CD4-positive, alpha-beta T cell treated with Interferon alpha-2 for 1 hour (primary cell): ENCODE results near the gene MAPKAP1.

ENCODE experiments used
- DNase-seq, 2 donors: peaks; one replicate each; pipeline ENCODE4 v3.0.0-alpha.2; 2020 to 2022

The MAPKAP1 gene

GRCh38 chr9:125529589-125530515 lies 177.2 kb downstream of the MAPKAP1 start:
- no peak for DNase-seq

GRCh38 chr9:125529107-125529506 lies 177.9 kb downstream of the MAPKAP1 start:
- no peak for DNase-seq

DNA sequence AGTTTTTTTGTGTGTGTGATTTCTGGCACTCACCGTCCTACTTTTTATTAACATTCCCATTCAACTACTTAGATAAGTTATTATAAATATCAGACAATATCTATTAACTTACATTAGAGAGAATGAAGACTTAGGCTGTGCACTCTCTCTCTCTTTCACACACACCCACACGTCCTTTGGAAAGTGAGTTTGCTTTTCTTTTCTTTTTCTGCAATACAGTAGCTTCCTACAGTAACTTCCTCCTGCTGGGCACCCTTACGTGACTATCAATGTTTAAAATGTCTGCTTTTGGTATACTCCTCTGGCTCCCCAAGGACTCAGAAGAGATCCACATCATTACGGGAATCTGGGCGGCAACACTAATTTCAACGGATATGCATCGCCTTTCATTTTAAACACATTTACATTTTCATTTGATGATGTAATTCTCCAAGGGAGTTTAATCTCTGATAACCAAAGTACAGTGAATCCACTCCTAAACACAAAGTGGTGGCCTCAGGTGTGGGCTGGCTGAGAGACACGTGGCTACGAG lies 179.5 kb downstream of the MAPKAP1 start:
- DNase-seq = no peak

- DNase-seq = no peak
These were observed 180.9 kb downstream of the MAPKAP1 start for GRCh38 chr9:125525921-125526631.

- DNase-seq = no peak
These were observed 182.2 kb downstream of the MAPKAP1 start for GRCh38 chr9:125524583-125525355.

DNA sequence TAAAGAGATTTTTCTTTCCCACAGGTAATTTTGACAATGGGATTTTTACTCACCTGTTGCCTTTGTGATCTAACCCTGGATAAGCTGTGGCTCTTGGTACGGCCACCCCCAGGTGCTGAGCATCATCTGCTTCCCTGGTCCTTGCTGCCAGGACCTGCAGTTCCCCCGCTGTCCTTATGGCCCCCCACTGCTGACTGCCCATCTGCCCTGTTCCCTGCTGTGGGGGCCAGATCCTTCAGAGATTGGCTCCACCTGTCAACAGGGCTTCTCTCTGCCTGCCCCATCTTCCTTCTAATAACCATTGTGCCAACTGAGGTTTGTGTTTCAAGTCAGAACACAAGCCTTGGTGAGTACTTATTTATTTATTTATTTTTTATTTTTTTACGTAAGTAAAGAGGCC lies 183.3 kb downstream of the MAPKAP1 start:
- no peak for DNase-seq

DNA sequence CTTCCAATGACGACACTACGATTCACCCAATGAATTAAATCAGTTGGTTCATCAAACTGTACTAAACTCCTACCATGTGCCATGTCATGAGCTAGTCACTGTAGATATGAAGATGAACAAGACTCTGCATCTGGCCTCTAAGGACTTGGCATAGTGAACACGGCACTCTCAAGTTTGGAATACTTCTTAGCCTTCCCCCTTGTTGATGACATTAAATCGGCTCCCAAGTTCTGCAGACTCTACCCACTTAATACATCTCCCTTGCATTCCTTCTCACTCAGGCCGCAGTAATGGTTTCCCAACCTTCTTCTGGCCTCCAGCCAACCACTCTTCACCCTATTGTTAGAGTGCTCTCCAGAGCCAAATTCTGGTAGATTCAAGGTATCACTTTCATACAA lies 184.7 kb downstream of the MAPKAP1 start:
- DNase-seq = no peak

DNA sequence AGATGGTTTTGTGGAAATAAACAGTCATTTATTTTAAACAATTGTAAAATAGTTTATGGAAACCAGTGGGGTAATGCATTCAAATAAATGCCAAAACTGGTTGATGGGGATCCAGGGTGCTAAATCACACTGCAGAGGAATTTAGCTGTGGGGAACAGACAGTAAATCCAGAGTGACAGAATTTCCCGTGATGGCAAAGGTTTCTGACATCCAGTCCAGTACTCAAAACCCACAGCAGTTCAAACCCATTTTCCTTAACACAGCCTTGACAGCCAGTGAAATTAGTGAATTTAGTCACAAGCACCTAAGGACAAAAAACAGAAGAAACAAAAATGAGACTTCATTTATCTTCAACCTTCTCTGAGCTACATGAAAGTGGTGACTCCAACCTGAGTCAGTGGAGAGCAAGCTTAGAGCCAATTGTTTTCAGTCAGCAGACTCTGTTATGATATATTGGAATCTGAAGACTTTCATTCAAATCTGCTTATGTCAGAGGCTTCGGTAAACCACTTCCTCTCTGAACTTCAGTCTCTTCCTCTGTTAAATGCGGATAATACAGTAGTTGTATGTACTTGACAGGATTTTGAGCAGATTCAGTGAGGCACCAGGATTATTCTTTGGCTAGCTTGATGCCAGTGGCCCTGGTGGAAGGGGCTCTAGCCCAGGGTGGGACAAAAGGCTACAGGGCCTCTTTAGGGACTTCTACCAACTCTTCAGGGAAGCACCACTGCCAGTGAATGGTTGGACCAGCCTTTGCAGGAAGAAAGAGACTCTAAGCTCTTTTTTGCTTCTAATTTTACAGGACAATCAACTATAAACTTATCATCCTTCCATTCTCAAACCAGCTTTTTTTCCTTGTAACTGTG lies 185.3 kb downstream of the MAPKAP1 start:
- DNase-seq = peak in 1 of 2 donors; percentile 39

- no peak for DNase-seq
These were observed 187.3 kb downstream of the MAPKAP1 start for GRCh38 chr9:125519734-125520133.

DNA sequence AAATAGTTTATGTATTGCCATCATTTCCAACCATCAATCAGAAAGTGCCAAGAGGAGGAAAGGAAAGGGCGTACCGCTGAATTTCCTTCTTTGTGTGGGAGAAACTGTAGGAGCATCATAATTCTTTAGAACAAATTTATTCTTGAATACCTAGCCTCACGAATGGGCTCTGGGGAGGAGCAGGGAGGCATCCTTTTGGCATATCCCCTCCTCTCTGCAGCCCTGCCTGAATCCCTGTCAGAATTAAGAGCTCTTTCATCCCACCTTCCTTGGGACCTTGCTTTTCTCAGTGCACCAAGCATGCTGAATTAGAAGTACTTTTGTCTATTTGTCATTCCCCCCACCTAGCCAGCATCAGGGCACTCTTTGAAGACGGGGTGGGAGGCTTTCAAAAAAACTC lies 189.4 kb downstream of the MAPKAP1 start:
- no peak for DNase-seq

- DNase-seq = no peak
These were observed 190.7 kb downstream of the MAPKAP1 start for GRCh38 chr9:125515983-125516940.

- no peak for DNase-seq
These were observed 191.7 kb downstream of the MAPKAP1 start for GRCh38 chr9:125515281-125515680.

GRCh38 chr9:125514468-125514867 lies 192.5 kb downstream of the MAPKAP1 start:
- DNase-seq = no peak

DNA sequence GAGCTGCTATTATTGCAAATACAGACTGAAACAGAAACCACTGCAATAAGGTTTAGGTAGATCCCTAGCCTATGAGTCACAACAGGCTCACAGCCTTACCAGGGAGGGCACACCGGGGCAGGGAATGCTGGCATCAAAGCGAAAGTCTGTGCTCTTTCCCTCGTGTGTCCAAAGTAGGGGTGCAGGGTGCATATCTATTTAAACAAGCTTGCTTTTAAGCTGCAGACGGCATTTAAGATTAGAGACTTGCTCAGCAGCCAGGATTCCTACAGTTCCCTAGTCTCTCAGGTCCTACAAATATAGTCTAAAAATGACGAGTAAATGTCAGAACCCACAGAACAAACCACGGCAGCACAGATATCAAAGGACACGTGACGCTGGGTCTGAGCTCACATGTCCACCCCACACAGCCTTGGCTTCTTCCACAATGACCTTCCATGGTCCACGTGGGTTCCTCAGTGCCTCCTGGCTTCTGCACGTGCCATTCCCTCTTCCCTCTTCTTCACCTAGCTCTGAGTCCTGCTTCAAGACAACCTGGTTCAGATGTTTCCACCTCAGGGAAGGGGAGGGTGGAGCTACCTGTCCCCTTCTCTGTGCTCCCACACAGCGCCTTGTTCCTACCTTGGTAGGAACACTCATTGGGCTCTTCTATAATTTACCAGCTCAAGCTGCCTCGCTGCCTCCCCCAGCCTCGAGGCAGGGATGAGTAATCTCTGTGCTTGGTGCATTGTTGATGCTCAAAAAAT lies 193.2 kb downstream of the MAPKAP1 start:
- peak in 1 of 2 donors; percentile 6 for DNase-seq

DNA sequence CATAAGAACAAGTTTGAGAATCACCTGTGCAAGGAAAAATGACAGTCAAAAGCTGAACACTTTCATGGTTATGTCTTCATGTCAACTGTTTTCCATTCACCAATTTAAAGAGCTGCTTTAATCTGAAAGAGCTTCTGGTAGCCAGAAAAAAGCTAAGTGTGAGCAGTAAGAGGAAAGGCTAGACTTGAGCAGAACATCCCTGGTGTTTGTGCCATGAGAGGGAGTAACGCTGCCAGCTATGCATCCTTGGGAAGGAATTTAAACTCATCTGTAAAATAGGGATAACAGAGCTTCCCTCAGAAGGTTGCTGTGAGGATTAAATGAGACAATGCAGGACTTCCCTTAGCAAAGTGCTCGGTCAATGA lies 193.7 kb downstream of the MAPKAP1 start:
- no peak for DNase-seq

DNA sequence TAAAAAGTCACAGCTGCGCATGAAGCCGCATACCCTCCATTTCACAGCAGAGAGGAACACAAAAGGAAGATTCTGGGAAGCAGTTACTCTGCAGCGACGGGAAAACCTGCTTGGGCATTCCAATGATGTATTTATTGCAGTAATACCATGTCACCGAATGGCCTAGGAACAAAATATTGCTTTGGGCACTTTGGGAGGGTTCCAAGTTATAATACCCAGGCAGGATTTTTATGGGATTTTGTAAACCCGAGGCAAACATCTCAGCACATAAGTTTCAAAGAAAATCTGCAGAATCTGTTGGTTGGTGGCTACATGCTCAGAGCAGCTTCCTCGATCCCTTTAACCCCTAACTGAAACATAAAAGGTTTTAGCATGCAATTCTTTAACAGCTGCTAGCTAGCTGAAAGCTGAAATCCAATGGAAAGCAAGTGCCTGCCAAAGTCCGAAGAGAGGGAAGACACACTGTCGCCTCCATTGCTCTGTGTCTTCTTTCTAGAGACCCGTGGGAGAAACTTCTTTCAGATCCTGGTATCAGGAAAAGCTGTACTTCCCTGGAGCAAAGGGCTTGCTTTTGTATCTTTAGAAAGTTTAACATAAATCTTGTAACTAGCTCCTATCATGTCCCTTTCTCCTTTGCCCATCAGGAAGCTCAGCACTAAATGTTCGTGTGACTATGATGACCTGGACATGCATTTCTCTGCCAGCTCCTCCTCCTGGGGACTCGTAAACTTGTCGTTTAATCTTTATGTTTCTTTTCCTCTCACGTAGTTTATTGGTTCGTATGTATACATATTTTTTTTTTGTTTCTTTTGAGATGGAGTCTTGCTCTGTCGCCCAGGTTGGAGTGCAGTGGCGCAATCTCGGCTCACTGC lies 195.0 kb downstream of the MAPKAP1 start:
- no peak for DNase-seq

DNA sequence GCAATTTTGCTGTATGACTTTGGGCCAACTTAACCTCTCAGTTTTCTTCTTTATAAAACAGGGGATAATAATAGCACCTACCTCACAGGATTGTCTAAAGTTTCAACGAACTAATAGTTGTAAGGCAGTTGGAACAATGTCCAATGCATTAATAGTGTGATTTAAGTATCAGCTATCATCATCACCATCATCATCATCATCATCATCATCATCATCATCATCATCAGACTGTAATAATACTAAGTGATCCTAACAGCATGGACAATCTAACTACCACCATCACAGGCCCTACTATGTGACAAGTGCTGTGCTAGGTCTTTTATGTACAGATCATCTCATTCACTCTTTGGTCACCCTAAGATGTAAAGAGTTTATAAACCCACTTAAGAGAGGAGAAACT lies 196.0 kb downstream of the MAPKAP1 start:
- no peak for DNase-seq

GRCh38 chr9:125509476-125509875 lies 197.5 kb downstream of the MAPKAP1 start:
- DNase-seq = no peak

GRCh38 chr9:125508249-125508648 lies 198.8 kb downstream of the MAPKAP1 start:
- no peak for DNase-seq
